DMS 273 (cell line): ENCODE results near the gene HUNK.

Experiments used
- DNase-seq: peaks from one replicate; lab custom pipeline; 2025; ENCODE audit not compliant: unreplicated experiment; lab: John Stamatoyannopoulos, UW

Gene HUNK

GRCh38 chr21:31948676-31949075 is 75.9 kb downstream of the HUNK start:
- DNase-seq: no peak

- no peak for DNase-seq
Observed at GRCh38 chr21:31952828-31953227, 80.0 kb downstream of the HUNK start.

- no peak for DNase-seq
Observed at GRCh38 chr21:31957631-31958030, 84.8 kb downstream of the HUNK start.

GRCh38 chr21:31959881-31960280 is 87.1 kb downstream of the HUNK start:
- no peak for DNase-seq

GRCh38 chr21:31961027-31961426 is 88.2 kb downstream of the HUNK start:
- no peak for DNase-seq

- DNase-seq: no peak
Observed at GRCh38 chr21:31961704-31962103, 88.9 kb downstream of the HUNK start.

- DNase-seq: no peak
Observed at GRCh38 chr21:31964692-31965091, 91.9 kb downstream of the HUNK start.

GRCh38 chr21:31967334-31967733 is 94.5 kb downstream of the HUNK start:
- DNase-seq: no peak

- no peak for DNase-seq
Observed at GRCh38 chr21:31972622-31973021, 99.8 kb downstream of the HUNK start.

- DNase-seq: no peak
Observed at GRCh38 chr21:31973402-31973944, 100.7 kb downstream of the HUNK start.

GRCh38 chr21:31974454-31974985 is 101.7 kb downstream of the HUNK start:
- no peak for DNase-seq

- DNase-seq: no peak
Observed at GRCh38 chr21:31975491-31975890, 102.7 kb downstream of the HUNK start.

- peak; percentile 14 for DNase-seq
Observed at GRCh38 chr21:31977816-31978215, 105.0 kb downstream of the HUNK start.

- DNase-seq: no peak
Observed at GRCh38 chr21:31983120-31983519, 110.3 kb downstream of the HUNK start.

GRCh38 chr21:31983554-31983953 is 110.7 kb downstream of the HUNK start:
- DNase-seq: no peak

GRCh38 chr21:31985398-31985797 is 112.6 kb downstream of the HUNK start:
- no peak for DNase-seq

- DNase-seq: no peak
Observed at GRCh38 chr21:31986035-31986856, 113.4 kb downstream of the HUNK start.

- no peak for DNase-seq
Observed at GRCh38 chr21:31987696-31988095, 114.9 kb downstream of the HUNK start.

- no peak for DNase-seq
Observed at GRCh38 chr21:31988492-31989290, 115.9 kb downstream of the HUNK start.

- DNase-seq: peak; percentile 41
Observed at GRCh38 chr21:31991356-31992331, 118.8 kb downstream of the HUNK start.

- no peak for DNase-seq
Observed at GRCh38 chr21:31992391-31992790, 119.6 kb downstream of the HUNK start.
